Measurements from ENCODE around the gene PRR15L. TPM values are rescaled to one million over a fixed set of nuclear protein-coding genes. Genes with fewer than 3 reads are reported as not detected.

Gene PRR15L
- polyA plus RNA-seq, 3 donors = not detected

- H3K4me3 Mint-ChIP-seq = no peak overlapping the region
- no peak for TF ChIP-seq CTCF (IDR thresholded peaks at IDR 0.05)
These were observed 692 bp downstream of the PRR15L start for GRCh38 chr17:47956791-47957590.

GRCh38 chr17:47955497-47956461 lies 1.9 kb downstream of the PRR15L start:
- no peak overlapping the region for H3K27ac Mint-ChIP-seq
- H3K4me1 ChIP-seq (ENCODE audit: control insufficient read depth in 1 of 2, insufficient read depth in 2 of 2, low read length in 2 of 2) = peaks cover 15% of the 10 kb centered on the region in 2 donors
- no peaks in the 10 kb centered on the region for H3K27me3 ChIP-seq (ENCODE audit: control insufficient read depth in 2 of 2, insufficient read depth in 2 of 2, low read length in 2 of 2)
- no peaks in the 10 kb centered on the region for H3K9me3 Mint-ChIP-seq
- no peak overlapping the region for H3K4me2 ChIP-seq (replicated peaks; ENCODE audit: extremely low read depth, low read length, poor library complexity, severe bottlenecking)
- no peak overlapping the region for H3K4me3 ChIP-seq (replicated peaks in 1 of 3; ENCODE audit: low read depth in 2 of 3, low read length in 3 of 3)
- DNase-seq = no peak
- no peaks in the 10 kb centered on the region for H3K36me3 ChIP-seq (replicated peaks in 1 of 2; ENCODE audit: control insufficient read depth in 1 of 2, insufficient read depth in 2 of 2, low read length in 2 of 2)
- no peak overlapping the region for H3K4me3 Mint-ChIP-seq
- no peaks in the 10 kb centered on the region for H4K20me1 ChIP-seq (ENCODE audit: insufficient read depth, low read length)
- H3K27ac ChIP-seq (ENCODE audit: low read depth in 1 of 2, low read length in 2 of 2) = no peak overlapping the region
- peaks cover 0 to 9% of the 10 kb centered on the region in 2 donors for H3K36me3 Mint-ChIP-seq
- WGBS (ENCODE audit: insufficient coverage) = 97% methylated on average over 5 of the region's 7 CpGs
- intact Hi-C loops (cut with micrococcal nuclease) = no loop called here
- H3K79me2 ChIP-seq (ENCODE audit: insufficient read depth, low read length) = no peaks in the 10 kb centered on the region
- no peak for TF ChIP-seq CTCF (IDR thresholded peaks at IDR 0.05)
- no peak overlapping the region for H3K9ac ChIP-seq (ENCODE audit: insufficient read depth, low read length, poor library complexity, severe bottlenecking)
- peaks cover 15% of the 10 kb centered on the region for H3K4me1 Mint-ChIP-seq
- no peak overlapping the region for H2AFZ ChIP-seq (ENCODE audit: insufficient read depth, low read depth, low read length, poor library complexity, severe bottlenecking)
- peaks cover 2 to 3% (median 3%) of the 10 kb centered on the region in 3 donors for H3K27me3 Mint-ChIP-seq (ENCODE audit: low read depth in 3 of 3)
- H3K9me3 ChIP-seq (replicated peaks in 1 of 2; ENCODE audit: control insufficient read depth in 1 of 2, insufficient read depth in 1 of 2, low read length in 2 of 2) = no peaks in the 10 kb centered on the region

More at GRCh38 chr17:47956791-47957590, 692 bp downstream of the PRR15L start:
- Histone ChIP-seq H3K9me3 (replicated peaks in 1 of 2; ENCODE audit: control insufficient read depth in 1 of 2, insufficient read depth in 1 of 2, low read length in 2 of 2) (no peaks in the 10 kb centered on the region), H2AFZ (ENCODE audit: insufficient read depth, low read depth, low read length, poor library complexity, severe bottlenecking) (no peak overlapping the region), H3K4me3 (replicated peaks in 1 of 3; ENCODE audit: low read depth in 2 of 3, low read length in 3 of 3) (no peak overlapping the region), H3K79me2 (ENCODE audit: insufficient read depth, low read length) (no peaks in the 10 kb centered on the region), H3K27ac (ENCODE audit: low read depth in 1 of 2, low read length in 2 of 2) (no peak overlapping the region), H4K20me1 (ENCODE audit: insufficient read depth, low read length) (no peaks in the 10 kb centered on the region), H3K4me1 (ENCODE audit: control insufficient read depth in 1 of 2, insufficient read depth in 2 of 2, low read length in 2 of 2) (peaks cover 5% of the 10 kb centered on the region in 2 donors), H3K9ac (ENCODE audit: insufficient read depth, low read length, poor library complexity, severe bottlenecking) (no peak overlapping the region), H3K27me3 (ENCODE audit: control insufficient read depth in 2 of 2, insufficient read depth in 2 of 2, low read length in 2 of 2) (no peaks in the 10 kb centered on the region), H3K36me3 (replicated peaks in 1 of 2; ENCODE audit: control insufficient read depth in 1 of 2, insufficient read depth in 2 of 2, low read length in 2 of 2) (no peaks in the 10 kb centered on the region), H3K4me2 (replicated peaks; ENCODE audit: extremely low read depth, low read length, poor library complexity, severe bottlenecking) (no peak overlapping the region)
- no peak overlapping the region for H3K27ac Mint-ChIP-seq
- 100% methylated on average over 3 of the region's 4 CpGs for WGBS (ENCODE audit: insufficient coverage)
- H3K9me3 Mint-ChIP-seq = no peaks in the 10 kb centered on the region
- peaks cover 0 to 9% of the 10 kb centered on the region in 2 donors for H3K36me3 Mint-ChIP-seq
- intact Hi-C loops (cut with micrococcal nuclease) = no loop called here
- peaks cover 3% of the 10 kb centered on the region in 3 donors for H3K27me3 Mint-ChIP-seq (ENCODE audit: low read depth in 3 of 3)
- DNase-seq = no peak
- peaks cover 5% of the 10 kb centered on the region for H3K4me1 Mint-ChIP-seq
